Gastroesophageal sphincter (tissue), 4 donors: ENCODE data around the gene ADAM17. TPM values are rescaled to one million over a fixed set of nuclear protein-coding genes. Genes with fewer than 3 reads are reported as not detected.

Source experiments
- total RNA-seq, 4 donors: library from RNA; depleted of rRNA; stranded (reverse); fragments of >200 nt; gene quantifications; one replicate each; pipeline ENCODE4 v1.1.0, GENCODE V29; 2016

Gene ADAM17
- total RNA-seq, 4 donors from 2014 or later, result 16.0 to 38.3 (median 17.9) TPM

Other genes with a start within 250 kb of the ADAM17 start
- 10 to 100 TPM; 52.8 to 80.4 (median 69.6) TPM for gene ITGB1BP1, start 132.3 kb downstream of the ADAM17 start, total RNA-seq
- 10 to 100 TPM; 18.0 to 27.0 (median 26.1) TPM for gene CPSF3, start 132.2 kb downstream of the ADAM17 start, total RNA-seq
- gene IAH1, start 81.3 kb downstream of the ADAM17 start, total RNA-seq, result 10 to 100 TPM; 53.6 to 82.0 (median 75.7) TPM
- gene YWHAQ, start 75.2 kb upstream of the ADAM17 start, total RNA-seq, result 100 to 1,000 TPM; 226 to 282 (median 255) TPM